KOPT-K1 (cell line): Measurements from ENCODE around the gene HOXA4.

Experiments
- H3K27ac ChIP-seq: fragments of 200-600 bp; sonication (generic); 2 replicates; pipeline ENCODE4 v1.5.1; 2016; ENCODE audit warnings: antibody characterized with exemption, mild to moderate bottlenecking, low read depth, low read length; ENCODE audit not compliant: poor library complexity, severe bottlenecking
- H3K36me3 ChIP-seq: fragments of 200-600 bp; sonication (generic); 2 replicates; pipeline ENCODE4 v1.5.1; 2017; ENCODE audit warnings: antibody characterized with exemption, mild to moderate bottlenecking, low read length, moderate library complexity; ENCODE audit not compliant: insufficient read depth
- H3K9me3 ChIP-seq: fragments of 200-600 bp; sonication (generic); 2 replicates; pipeline ENCODE4 v1.5.1; 2017; ENCODE audit warnings: antibody characterized with exemption, low read length, mild to moderate bottlenecking; ENCODE audit not compliant: insufficient read depth, poor library complexity, severe bottlenecking

HOXA4 gene

DNA sequence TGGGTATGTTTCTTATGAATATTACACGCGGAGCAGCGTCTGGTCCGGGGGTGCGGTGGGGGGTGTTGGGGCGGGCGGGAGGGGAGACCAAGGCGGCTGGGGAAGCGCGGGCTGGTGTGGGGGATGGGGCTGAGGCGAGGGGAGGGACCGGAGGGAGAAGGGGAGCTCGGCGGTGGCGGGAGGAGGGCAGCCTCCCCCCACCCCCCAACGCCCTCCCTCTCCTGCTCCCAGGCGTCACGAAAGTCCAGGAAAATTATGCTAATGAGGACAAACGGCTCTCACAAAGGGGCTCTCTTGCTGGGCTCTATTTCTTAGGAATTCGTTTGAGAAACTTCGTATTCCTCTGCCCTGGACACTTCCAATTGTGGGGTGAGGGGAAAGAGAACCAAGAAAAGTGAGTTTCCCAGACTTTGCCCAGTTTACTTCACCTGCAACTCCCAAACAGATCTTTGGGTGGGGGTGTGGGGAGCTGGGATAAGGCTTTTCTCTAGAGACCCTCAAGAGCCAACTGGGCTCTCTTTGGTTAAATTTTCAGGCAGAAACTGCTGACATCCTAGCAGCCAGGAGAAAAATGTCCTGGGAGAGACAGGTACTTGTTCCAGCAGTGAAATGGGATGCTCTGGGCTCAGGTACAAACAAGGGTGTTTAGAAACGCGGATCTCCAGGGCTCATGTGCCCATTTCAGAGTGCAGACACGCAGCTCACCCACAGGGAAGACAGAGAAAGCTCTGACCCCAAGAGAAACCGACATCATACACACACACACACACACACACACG is 16.4 kb downstream of the HOXA4 start:
- no peaks in the 10 kb centered on the region for H3K36me3 ChIP-seq
- H3K27ac ChIP-seq, result no peak overlapping the region
- no peaks in the 10 kb centered on the region for H3K9me3 ChIP-seq

DNA sequence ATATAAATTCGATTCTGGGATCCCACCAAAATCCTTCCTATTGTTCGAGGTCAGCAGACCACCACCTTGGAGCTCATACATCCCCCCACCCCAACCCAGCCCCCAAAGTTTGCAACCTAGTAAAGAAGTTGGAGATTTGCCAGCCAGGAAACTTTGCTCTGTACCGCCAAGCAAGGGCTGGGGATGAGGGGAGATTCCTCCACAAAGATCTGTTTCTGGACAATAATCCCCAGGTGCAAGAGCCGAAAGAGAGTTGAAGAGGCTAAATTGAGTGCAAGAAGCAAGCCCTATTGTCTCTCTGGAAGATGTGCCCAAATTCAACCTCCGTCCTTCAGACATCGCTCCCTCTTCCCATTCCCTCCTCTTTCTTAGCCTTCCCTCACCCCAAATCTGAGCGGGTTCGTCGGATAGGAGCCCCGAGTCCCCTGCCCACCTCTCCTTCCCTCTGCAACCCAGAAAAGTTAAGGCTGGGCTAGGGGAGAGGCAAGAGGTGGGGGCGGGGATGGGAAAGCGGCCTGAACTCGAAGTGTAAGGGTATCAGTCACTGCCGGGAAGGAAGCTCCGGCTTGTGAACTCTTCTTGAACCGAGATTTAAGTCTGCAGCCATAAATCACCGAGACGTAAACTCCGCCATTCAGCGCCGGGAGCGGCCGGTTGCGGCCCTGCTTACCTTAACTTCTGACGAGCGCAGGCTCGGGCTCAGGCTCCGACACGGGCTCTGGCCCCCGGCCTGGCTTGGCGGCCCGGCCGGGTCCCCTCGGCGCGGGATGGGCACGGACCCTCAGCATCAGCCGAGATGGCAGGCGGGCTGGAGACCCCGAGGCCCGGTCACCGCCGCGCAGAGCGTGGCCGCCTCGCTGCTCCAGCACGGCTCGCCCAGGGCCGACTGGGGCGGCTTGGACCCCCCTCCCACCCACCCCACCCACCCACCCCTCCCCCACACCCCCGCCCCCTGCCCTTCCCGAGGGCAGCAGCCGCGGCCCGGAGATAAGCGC is 17.3 kb downstream of the HOXA4 start:
- Histone ChIP-seq H3K27ac (no peak overlapping the region), H3K9me3 (no peaks in the 10 kb centered on the region), H3K36me3 (no peaks in the 10 kb centered on the region)

DNA sequence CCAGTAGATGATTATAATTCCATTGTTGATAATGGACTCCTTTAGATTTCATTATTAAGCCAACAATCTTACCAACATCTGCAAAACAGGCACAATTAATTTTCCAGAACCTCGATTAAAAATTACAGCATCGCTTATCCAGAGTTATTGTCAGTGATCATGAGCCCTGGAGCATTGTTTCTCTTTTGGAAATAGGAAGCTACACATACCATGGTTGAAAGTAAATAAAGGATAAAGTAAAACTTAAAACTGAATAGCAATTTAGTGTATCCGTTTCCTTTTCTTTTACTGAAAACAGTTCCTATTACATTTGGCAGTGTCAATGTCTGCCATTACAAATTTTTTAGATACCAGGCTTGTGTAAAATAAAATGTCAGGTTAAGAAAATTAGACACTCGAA is 18.2 kb downstream of the HOXA4 start:
- Histone ChIP-seq H3K27ac (no peak overlapping the region), H3K36me3 (no peaks in the 10 kb centered on the region), H3K9me3 (no peaks in the 10 kb centered on the region)

DNA sequence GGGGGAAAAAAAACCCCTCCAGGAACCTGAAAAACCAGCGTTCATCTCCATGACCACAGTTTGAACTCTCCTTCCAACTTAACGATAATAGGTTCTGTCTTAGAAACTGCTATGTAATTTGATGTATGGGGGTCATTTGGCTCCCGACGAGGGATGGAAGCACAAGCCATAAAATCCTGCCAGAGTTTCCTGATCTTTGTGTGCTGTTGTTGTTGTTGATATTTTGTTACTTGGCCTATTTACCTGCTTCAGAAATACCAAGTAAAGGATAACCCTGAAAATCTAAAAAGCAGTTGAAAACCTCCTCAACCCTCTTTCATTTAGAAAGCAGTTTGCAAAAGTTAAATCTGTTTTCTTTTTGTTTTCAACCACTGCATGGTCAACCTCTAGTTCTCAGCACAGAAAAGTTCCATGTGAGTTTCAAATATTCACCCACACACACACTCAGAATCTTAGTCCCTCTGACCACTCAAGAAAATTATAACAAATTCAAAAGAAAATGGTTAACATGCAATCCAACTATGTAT is 18.7 kb downstream of the HOXA4 start:
- no peak overlapping the region for H3K27ac ChIP-seq
- no peaks in the 10 kb centered on the region for H3K36me3 ChIP-seq
- no peaks in the 10 kb centered on the region for H3K9me3 ChIP-seq

DNA sequence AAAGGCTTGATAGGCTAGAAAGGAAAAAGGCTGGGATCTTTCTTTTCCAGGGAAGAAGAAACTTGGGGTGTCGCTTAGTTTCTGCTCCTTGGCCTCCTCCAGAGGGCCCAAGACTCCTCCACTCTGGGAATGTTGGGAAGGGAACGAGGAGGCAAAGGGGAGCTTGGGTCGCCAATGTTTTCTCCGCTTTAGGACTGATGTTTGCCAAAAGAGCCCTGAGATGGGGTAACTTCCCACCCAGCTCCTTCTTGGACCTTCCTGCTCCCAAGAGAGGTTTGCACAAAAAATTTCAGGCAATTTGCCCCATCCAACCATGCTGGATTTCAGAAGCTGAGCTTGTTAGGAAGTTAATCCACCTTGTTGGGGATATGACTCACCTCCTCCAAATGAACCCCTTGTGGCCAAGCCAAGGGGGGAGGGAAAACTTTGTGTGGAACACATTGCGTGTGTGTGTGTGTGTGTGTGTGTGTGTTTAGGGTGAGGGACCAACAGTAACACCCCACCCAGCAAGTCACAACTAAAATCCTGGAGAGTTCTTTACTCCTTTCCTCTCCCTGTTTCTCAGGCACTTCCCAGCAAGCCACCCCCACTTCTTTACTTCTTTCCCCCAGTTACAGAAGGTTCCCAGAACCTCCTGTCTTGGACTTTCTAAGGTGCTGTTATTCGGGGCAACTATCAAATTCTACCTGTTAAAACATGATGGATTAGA is 19.4 kb downstream of the HOXA4 start:
- no peaks in the 10 kb centered on the region for H3K36me3 ChIP-seq
- H3K27ac ChIP-seq, result no peak overlapping the region
- H3K9me3 ChIP-seq, result no peaks in the 10 kb centered on the region

DNA sequence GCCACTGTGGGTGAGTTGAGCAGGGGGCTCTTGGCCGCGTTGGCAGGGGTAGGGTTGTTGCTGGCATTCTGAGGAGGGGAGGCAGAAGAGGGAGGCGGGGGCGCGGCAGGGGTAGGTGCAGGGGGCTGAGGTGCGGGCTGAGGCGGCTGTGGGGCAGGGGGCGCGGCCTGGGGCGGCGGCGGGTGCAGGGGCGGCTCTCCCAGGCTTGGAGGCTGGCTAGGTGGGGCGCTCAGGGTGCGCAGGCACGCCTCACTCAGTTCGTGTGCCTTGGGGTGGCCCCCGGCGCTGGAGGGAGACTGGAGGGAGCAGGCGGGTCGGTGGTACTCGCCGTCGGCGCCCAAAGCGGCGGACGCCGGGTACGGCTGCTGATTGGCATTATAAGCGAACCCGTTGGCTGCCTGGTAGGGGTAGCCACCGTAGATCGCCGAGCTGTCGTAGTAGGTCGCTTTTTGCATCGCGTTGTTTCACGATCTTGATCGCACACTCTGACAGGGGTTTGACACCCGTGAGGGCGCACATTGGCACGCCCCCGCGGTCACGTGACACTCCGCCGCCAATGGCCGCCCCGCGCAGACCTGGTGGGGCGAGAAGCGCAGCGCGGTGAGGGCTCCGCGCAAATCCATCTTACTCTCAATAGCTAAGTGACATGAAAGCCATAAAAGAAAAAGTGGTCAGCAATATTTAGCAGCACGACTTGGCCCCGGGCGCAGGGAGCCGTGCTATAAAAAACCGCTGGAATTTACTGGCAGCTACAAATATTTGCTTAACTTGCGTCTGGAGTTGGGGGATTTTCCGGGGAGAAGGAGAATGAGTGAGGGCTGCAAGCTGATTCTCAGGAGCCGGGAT is 20.1 kb downstream of the HOXA4 start:
- no peak overlapping the region for H3K27ac ChIP-seq
- H3K36me3 ChIP-seq, result no peaks in the 10 kb centered on the region
- no peaks in the 10 kb centered on the region for H3K9me3 ChIP-seq

DNA sequence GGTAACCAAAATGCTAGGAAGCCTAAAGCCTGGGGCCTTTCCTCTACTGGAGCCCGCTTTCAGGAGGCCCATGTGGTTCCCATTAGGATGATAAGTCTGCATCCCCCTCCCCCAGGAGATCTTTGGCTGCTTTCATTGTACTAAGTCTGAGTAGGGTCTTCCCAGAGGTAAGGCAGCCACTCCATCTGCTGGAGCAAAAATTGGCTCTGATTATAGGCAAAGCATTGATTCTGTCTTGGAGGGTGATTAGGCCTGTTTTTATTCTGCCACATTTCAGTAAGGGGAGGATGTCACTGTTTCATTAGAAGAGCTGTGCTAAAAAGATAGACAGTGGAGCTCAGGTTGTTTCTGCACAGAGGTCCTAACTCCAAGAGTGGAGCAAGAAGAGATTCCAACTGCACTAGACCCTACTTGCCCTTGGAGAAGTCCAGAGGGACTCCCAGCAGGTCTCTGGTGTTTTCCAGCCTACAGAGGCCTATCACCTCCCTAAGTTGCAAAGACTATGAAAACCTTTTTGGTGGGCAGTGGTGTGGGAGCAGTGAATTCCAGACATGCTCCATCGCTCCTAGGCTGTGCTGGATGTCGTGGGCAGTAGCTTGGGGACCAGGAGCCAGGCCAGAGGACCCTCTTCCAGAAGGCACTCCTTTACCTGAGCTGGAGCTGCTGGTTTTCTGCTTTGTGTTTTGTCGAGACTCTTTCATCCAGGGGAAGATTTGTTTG is 20.9 kb downstream of the HOXA4 start:
- Histone ChIP-seq H3K27ac (no peak overlapping the region), H3K9me3 (no peaks in the 10 kb centered on the region), H3K36me3 (no peaks in the 10 kb centered on the region)

DNA sequence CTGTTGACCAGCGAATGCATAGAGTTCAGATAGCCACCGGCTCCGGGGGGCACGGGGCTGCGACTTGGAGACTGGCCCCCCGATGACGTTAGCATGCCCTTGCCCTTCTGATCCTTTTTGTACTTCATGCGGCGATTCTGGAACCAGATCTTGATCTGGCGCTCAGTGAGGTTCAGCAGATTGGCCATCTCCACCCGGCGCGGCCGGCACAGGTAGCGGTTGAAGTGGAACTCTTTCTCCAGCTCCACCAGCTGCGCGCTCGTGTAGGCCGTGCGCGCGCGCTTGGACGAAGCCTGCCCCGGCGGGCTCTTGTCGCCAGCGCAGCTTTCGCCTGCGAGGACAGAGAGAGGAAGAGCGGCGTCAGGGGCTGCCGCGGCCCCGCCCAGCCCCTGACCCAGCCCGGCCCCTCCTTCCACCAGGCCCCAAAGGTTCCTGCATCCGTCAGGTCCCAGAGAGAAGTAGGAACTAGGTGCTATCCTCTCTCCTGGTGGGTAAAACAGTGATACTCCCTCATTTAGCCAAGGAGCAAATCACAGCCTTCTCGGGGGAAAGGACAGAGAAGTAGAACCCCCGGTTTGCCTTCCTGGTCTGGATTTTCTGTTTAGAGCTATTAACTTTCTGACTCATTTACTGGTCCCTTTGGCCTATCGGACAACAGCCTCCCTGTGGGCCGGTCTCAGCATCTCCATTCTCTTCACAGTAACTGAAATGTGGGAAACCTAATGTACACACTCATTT is 22.0 kb downstream of the HOXA4 start:
- Histone ChIP-seq H3K27ac (no peak overlapping the region), H3K36me3 (no peaks in the 10 kb centered on the region)

DNA sequence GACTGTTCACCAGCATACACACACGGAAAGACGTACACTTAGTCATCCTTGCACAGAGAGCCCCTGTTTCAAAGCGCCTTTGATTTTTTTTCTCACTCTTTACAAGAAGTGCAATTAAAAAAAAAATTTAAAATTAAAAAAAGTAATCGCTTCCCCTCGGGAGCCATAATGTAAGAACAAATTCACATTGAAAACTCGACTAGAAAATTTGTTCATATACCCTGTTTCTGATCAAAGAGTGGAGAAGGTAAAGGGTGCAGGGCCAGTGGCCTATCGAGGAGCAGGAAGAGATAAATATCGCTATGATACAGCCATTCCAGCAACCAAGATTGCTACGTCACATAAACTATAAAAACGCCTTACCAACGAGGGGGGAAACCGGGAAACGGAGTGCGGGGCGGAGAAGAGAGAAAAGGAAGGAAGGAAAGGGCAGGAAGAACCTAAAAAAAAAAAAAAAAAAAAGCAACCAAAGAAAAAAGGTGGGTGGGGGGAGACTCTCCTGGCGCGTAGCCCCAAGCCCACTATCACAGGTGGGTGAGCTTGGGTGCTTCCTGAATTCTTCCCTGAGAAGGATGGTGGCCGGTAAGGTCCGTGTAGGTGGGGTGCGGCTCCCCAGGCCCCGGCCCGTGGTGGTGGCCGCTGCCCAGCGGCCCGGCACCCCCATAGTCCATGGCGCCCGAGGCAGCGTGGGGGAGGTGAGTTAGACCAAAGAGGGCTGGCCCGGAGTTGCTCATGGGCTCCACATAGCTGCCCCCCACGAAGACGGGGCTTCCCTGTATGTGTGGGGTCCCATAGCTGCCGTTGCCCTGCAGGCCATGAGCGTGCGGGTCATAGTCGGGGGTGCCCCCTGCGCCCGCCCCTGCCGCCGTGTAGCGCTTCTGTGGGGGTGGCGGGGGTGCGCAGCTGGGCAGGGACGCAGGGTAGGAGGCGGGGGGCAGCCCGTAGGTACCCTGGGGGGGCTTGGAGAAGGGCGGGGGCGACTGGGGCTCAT is 22.9 kb downstream of the HOXA4 start:
- H3K27ac ChIP-seq, result no peak overlapping the region
- peaks cover 4% of the 10 kb centered on the region for H3K9me3 ChIP-seq
- H3K36me3 ChIP-seq, result no peaks in the 10 kb centered on the region

More for the DNA sequence above, 22.0 kb downstream of the HOXA4 start:
- no peaks in the 10 kb centered on the region for H3K9me3 ChIP-seq

DNA sequence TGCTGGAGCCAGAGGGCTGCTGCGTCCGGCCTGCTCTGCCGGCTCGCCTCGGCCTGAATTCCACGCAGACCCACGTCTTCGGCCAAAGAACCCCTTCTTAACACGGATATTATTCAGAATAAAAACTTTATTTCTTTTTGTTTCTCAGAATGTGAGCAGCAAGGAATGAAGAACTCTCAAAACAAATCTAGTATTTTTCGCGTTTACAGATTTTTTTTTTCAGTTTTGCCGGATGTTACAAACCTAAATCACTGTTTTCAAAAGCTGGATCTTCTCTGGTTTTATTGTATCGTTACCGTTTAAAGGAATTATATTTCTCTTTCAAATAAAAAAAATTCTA is 23.7 kb downstream of the HOXA4 start:
- H3K27ac ChIP-seq, result no peak overlapping the region
- H3K36me3 ChIP-seq, result no peaks in the 10 kb centered on the region
- peaks cover 4% of the 10 kb centered on the region for H3K9me3 ChIP-seq

DNA sequence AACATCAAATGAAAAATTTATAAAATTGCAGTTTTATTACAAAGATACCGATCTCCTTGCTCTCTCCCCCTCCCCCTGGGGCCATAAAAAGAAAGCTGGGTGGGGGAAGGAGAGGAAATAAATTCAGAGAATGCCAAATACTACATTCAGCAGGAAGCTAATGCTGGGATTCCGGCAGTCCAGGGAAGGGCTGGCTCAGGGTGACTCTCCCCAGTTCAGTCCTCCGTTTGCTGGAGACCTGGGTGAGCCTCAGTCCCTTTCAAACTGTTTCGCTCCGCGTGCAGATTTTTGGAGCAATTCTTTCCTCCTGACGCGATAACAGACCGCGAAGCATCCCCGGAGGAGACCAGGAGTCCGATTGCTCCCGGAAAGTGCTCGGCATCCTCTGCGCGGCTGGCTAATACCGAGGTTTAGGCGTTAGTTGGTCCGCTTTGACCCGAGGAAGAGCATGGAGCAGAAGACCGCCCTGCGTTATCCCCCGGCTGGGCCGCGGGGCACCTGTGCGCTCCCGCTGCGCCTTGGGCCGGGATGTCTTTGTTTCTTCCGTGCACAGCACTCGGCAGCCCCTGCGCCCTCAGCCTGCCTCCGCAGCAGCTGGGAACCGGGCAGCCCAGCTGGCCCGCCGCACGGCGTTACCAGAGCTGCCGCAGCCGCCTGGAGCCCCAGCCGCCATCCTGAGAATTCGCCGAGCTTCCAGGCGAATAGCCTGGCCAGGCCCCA is 24.2 kb downstream of the HOXA4 start:
- Histone ChIP-seq H3K9me3 (peaks cover 4% of the 10 kb centered on the region), H3K27ac (no peak overlapping the region), H3K36me3 (no peaks in the 10 kb centered on the region)
